Activated naive CD4-positive, alpha-beta T cell (primary cell): ENCODE measurements around the gene SMURF1.
A peak's percentile ranks its signal among the peaks of the same experiment; 100 is the strongest.

Experiments used
- DNase-seq, 4 experiments: peaks; one replicate each; lab custom pipeline; 2025; lab: John Stamatoyannopoulos, UW

The SMURF1 gene

GRCh38 chr7:99141841-99142726 lies 1.8 kb downstream of the SMURF1 start:
- peak; percentile 8 to 63 (median 34) for DNase-seq

DNA sequence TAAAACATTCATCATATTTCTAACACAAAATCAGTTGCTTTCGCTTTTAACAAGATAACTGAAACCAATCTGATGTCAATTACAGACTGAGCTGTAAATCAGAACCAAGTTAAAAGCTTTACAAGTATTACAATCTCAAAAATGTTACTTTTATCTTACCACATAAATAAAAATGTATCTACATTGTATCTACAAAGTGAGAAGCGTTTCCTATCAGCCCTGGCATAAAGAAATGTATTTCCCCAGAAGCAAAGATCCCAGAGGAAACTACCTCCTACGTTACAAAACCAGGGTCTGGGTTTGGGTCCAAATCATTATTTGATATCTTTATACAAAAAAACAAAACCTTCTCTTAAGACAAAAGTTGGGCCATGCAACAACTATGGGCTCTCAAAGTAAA lies 2.6 kb downstream of the SMURF1 start:
- DNase-seq = no peak

DNA sequence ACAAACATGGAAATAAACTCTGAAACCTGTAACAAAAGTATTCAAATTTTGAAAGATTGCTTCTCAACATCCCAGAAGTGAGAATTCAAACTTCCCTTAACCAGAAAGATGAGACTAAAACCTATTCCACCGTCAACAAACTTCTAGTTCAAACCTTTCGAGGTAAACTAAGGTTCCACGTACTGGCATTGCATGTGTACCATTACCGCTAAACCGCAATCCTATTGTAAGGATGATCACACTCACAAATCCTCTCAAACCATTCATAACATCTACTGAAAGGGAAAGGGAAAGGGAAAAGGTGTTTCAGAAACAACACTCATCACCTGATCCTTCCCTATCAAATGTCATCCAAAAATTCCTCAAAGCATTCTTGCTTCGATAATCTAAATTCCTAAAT lies 3.1 kb downstream of the SMURF1 start:
- DNase-seq = no peak

- no peak for DNase-seq
Observed at GRCh38 chr7:99139036-99139435, 4.9 kb downstream of the SMURF1 start.

GRCh38 chr7:99137411-99138180 lies 6.3 kb downstream of the SMURF1 start:
- DNase-seq = no peak

DNA sequence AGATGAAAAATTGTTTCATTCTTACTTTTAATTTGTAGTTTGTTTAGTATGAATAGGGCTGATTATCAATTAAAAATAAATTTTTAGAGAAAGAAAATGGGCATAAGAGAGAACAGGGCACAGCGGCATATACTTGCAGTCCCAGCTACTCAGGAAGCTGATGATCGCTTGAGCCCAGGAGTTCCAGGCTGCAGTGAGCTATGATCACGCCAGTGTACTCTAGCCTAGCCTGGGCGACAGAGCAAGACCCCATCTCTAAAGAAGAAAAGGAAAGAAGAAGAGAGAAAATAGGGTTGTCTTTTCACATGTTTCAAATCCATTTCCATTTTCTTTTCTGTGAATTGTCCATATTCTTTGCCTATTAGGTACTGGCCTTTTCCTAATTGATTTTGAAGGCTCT lies 8.0 kb downstream of the SMURF1 start:
- DNase-seq = no peak

- no peak for DNase-seq
Observed at GRCh38 chr7:99133766-99134564, 9.9 kb downstream of the SMURF1 start.

- no peak for DNase-seq
Observed at GRCh38 chr7:99132595-99133321, 11.2 kb downstream of the SMURF1 start.

DNA sequence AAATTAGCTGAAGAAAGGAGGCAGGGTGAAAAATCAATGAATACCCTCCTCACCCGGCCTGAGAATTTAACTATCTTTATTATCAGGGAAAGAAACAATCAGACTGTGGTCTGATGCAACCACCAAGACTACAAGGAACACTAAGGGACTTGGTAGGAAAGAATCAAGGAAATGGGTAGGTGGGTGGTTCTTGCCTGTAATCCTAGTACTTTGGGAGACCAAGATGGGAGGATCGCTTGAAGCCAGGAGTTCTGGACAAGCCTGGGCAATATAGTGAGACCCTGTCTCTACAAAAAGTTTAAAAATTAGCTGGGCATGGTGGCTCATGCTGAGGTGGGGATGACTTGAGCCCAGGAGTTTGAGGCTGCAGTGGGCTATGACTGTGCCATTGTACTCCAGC lies 12.6 kb downstream of the SMURF1 start:
- no peak for DNase-seq

GRCh38 chr7:99129536-99129935 lies 14.4 kb downstream of the SMURF1 start:
- DNase-seq = no peak

DNA sequence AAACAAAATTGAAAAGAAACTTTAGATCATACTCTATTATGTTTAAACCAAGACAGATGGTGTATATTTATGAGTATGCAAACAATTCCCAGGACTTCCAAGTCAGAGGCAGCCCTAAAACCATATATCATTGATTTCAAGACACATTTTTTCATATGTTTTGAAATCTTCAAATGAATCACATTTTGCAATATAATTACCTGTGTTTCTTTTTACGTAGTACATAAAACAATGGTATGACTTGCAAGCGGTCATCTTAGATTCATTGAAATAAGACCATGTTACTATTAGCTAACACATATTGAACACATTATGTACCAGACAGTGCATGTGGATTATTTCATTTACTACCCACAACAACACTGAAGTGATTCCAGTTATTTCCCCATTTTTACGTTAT lies 14.9 kb downstream of the SMURF1 start:
- no peak for DNase-seq

GRCh38 chr7:99128076-99128950 lies 15.6 kb downstream of the SMURF1 start:
- no peak for DNase-seq

GRCh38 chr7:99127636-99128035 lies 16.3 kb downstream of the SMURF1 start:
- no peak for DNase-seq

DNA sequence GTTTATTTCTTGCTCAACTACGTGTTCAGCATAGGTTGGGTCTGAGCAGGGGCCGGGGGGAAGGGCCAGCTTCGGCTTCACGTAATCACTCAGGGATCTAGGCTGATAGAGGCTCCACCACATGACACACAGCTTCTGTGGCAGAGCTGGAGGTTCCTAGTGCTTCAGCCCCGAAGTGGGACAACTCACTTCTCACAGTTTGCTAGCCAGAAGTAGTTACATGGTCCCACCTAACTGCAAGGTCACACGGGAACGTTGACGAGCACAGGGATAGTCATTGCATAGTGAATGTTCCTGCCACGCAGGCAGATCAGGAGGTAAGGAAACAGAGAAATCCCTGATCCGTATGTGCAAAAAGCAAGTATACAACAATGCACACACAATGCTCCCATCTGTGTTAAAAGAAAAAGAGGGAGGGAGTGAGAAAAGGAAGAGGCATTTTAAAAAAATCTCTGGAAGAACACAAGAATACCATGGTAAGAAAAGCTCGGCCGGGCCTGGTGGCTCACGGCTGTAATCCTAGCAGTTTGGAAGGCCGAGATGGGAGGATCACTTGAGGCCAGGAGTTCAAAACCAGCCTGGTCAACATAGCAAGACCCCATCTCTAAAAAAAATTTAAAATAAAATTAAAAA lies 16.9 kb downstream of the SMURF1 start:
- no peak for DNase-seq

DNA sequence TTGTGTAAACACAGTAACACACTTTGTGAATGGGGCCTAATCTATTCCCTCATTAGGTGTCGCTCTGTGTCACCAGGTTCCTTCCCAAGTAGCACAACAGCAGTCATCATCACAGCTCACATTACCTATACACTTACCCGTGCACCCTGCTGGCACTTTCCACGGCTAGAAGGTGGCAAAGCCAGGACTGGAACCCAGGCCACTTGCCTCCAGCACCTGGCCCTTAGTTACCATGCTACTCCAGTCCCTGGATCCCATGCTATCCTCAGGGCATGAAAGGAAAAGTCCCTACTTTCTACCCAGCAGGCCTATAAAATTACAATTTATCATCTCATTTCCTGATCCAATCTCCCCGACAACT lies 18.4 kb downstream of the SMURF1 start:
- no peak for DNase-seq

DNA sequence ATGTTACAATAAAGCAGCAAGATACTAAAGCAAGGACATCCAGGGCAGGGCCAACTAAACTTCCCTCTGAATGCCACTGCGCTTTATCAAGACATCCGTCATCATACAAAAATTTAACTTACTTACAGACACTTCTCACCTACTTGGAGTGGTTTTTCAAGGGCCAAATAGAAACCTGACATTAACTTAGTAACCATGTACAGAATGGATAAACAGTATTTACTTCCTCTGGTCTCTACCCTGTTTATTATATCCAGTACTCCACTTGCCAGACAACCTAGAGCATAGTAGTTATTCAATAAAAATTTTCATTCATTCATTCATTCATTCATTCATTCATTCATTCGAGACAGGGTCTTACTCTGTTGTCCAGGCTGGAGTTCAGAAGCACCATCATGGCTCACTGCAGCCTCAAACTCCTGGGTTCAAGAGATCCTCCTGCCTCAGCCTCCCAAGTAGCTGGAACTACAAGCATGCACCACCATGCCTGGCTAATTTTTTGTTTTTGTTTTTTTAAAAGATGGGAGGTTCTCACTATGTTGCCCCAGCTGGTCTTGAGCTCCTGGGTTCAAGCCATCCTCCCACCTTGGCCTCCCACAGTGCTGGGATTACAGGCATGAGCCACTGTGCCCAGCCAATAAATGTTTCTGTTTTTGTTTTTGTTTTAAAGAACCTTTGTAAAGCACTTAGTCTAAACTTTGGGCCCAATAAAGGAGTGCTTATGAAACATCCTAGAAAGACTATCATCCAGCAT lies 19.0 kb downstream of the SMURF1 start:
- DNase-seq = no peak

DNA sequence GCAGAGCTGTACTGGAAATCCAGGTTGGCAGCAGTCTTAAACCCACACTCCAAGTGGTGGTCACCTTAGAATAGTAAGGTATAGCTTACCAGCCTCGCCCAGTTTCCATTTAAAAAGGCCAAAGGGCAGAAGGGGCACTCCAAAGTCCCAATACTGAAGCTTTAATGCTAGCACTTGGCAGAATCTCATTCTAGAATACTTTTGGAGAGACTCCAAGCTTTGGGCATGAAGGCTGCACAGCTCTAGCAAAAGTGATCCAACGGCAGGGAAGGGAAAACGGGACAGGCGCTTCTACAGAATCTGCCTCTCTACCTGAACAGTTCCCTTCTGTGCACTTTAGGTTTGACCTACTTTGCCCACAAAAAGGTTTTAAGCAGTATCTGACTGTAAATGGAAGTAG lies 19.7 kb downstream of the SMURF1 start:
- DNase-seq = no peak

GRCh38 chr7:99123571-99124033 lies 20.3 kb downstream of the SMURF1 start:
- no peak for DNase-seq

GRCh38 chr7:99122762-99123161 lies 21.1 kb downstream of the SMURF1 start:
- no peak for DNase-seq
